ENCODE data around the gene SLC26A6.

The SLC26A6 gene

GRCh38 chr3:48598323-48599076, 36.8 kb downstream of the SLC26A6 start:
- no peak for DNase-seq

- DNase-seq, result no peak
These were observed 37.9 kb downstream of the SLC26A6 start for GRCh38 chr3:48597408-48597800.

GRCh38 chr3:48596676-48597407, 38.4 kb downstream of the SLC26A6 start:
- DNase-seq, result no peak

- no peak for DNase-seq
These were observed 39.1 kb downstream of the SLC26A6 start for GRCh38 chr3:48596157-48596556.

- no peak for DNase-seq
These were observed 39.6 kb downstream of the SLC26A6 start for GRCh38 chr3:48595526-48596121.

- no peak for DNase-seq
These were observed 40.2 kb downstream of the SLC26A6 start, which contains the start of gene COL7A1 for GRCh38 chr3:48595075-48595525. COL7A1 (minus strand) TSS chr3:48595329; CDS start chr3:48595159, 170 bp downstream.

- no peak for DNase-seq
These were observed 40.7 kb downstream of the SLC26A6 start for GRCh38 chr3:48594417-48595049.

- no peak for DNase-seq
These were observed 41.9 kb downstream of the SLC26A6 start for GRCh38 chr3:48593337-48593736.

- DNase-seq, result no peak
These were observed 42.7 kb downstream of the SLC26A6 start for GRCh38 chr3:48592519-48593087.

- no peak for DNase-seq
These were observed 43.3 kb downstream of the SLC26A6 start for GRCh38 chr3:48591886-48592518.

- DNase-seq, result no peak
These were observed 43.8 kb downstream of the SLC26A6 start for GRCh38 chr3:48591436-48591835.

GRCh38 chr3:48588230-48588629, 47.0 kb downstream of the SLC26A6 start:
- no peak for DNase-seq

- DNase-seq, result no peak
These were observed 47.6 kb downstream of the SLC26A6 start for GRCh38 chr3:48587686-48588085.

- no peak for DNase-seq
These were observed 49.9 kb downstream of the SLC26A6 start for GRCh38 chr3:48585411-48585810.

- no peak for DNase-seq
These were observed 50.4 kb downstream of the SLC26A6 start for GRCh38 chr3:48584836-48585235.

GRCh38 chr3:48581621-48582481, 53.4 kb downstream of the SLC26A6 start:
- no peak for DNase-seq

GRCh38 chr3:48576647-48577046, 58.6 kb downstream of the SLC26A6 start:
- DNase-seq, result no peak

Measured in cerebellar nuclear complex (tissue), 1 donor.